ENCODE measurements around the gene CARMIL3. TPM values are rescaled to one million over a fixed set of nuclear protein-coding genes. Genes with fewer than 3 reads are reported as not detected.

Gene CARMIL3
- polyA plus RNA-seq, 1 donor from 2014 or later = 43.6 TPM

- Histone ChIP-seq H3K9ac (ENCODE audit: low read length) (no peak overlapping the region), H3K4me2 (ENCODE audit: low read length) (no peak overlapping the region), H4K20me1 (ENCODE audit: insufficient read depth) (no peaks in the 10 kb centered on the region), H3K9me2 (ENCODE audit: insufficient read depth, low read length) (no peaks in the 10 kb centered on the region), H3K79me2 (replicated peaks; ENCODE audit: insufficient read depth, low read length) (no peaks in the 10 kb centered on the region), H3K27me3 (ENCODE audit: insufficient read depth, low read depth, low read length) (no peaks in the 10 kb centered on the region), H3K9me3 (ENCODE audit: low read length) (no peaks in the 10 kb centered on the region), H3F3A (ENCODE audit: insufficient read depth, low read length, poor library complexity, severe bottlenecking) (no peaks in the 10 kb centered on the region), H3K27ac (ENCODE audit: low read length) (no peak overlapping the region), H2AFZ (ENCODE audit: low read depth, low read length) (no peak overlapping the region), H3K4me3 (ENCODE audit: low read length) (no peak overlapping the region), H3K36me3 (ENCODE audit: insufficient read depth, low read length) (no peaks in the 10 kb centered on the region)
- no peak for TF ChIP-seq EZH2 (IDR thresholded peaks at IDR 0.05; ENCODE audit: borderline replicate concordance, insufficient read depth, low read length, poor library complexity, severe bottlenecking)
- no peak for TF ChIP-seq MXI1 (conservative IDR thresholded peaks at IDR 0.05; ENCODE audit: poor library complexity, severe bottlenecking)
- no peak for TF ChIP-seq POLR2AphosphoS5 (IDR thresholded peaks at IDR 0.05)
- TF ChIP-seq REST (IDR thresholded peaks at IDR 0.05; ENCODE audit: borderline replicate concordance) = no peak
- TF ChIP-seq EP300 (conservative IDR thresholded peaks at IDR 0.05; ENCODE audit: poor library complexity, severe bottlenecking) = no peak
- TF ChIP-seq CTCF (IDR thresholded peaks at IDR 0.05; ENCODE audit: poor library complexity, severe bottlenecking) = no peak
- TF ChIP-seq SMC3 (conservative IDR thresholded peaks at IDR 0.05; ENCODE audit: poor library complexity) = no peak
- TF ChIP-seq TAF1 (IDR thresholded peaks at IDR 0.05; ENCODE audit: low read depth) = no peak
- TF ChIP-seq RAD21 (conservative IDR thresholded peaks at IDR 0.05) = no peak
Measured at GRCh38 chr14:24064091-24064795, 12.4 kb downstream of the CARMIL3 start.

GRCh38 chr14:24064856-24065255 lies 13.0 kb downstream of the CARMIL3 start:
- H3K36me3 ChIP-seq (ENCODE audit: insufficient read depth, low read length) = no peaks in the 10 kb centered on the region
- no peaks in the 10 kb centered on the region for H3K9me2 ChIP-seq (ENCODE audit: insufficient read depth, low read length)
- H3K27ac ChIP-seq (ENCODE audit: low read length) = no peak overlapping the region

More at GRCh38 chr14:24064856-24065255, 13.0 kb downstream of the CARMIL3 start:
- Histone ChIP-seq H3K79me2 (replicated peaks; ENCODE audit: insufficient read depth, low read length) (no peaks in the 10 kb centered on the region), H4K20me1 (ENCODE audit: insufficient read depth) (no peaks in the 10 kb centered on the region), H3F3A (ENCODE audit: insufficient read depth, low read length, poor library complexity, severe bottlenecking) (no peaks in the 10 kb centered on the region), H3K9ac (ENCODE audit: low read length) (no peak overlapping the region), H3K9me3 (ENCODE audit: low read length) (no peaks in the 10 kb centered on the region), H3K4me3 (ENCODE audit: low read length) (no peak overlapping the region), H2AFZ (ENCODE audit: low read depth, low read length) (no peak overlapping the region), H3K4me2 (ENCODE audit: low read length) (no peak overlapping the region), H3K27me3 (ENCODE audit: insufficient read depth, low read depth, low read length) (no peaks in the 10 kb centered on the region)
- TF ChIP-seq REST (IDR thresholded peaks at IDR 0.05; ENCODE audit: borderline replicate concordance) (no peak), TAF1 (IDR thresholded peaks at IDR 0.05; ENCODE audit: low read depth) (no peak), EZH2 (IDR thresholded peaks at IDR 0.05; ENCODE audit: borderline replicate concordance, insufficient read depth, low read length, poor library complexity, severe bottlenecking) (no peak), MXI1 (conservative IDR thresholded peaks at IDR 0.05; ENCODE audit: poor library complexity, severe bottlenecking) (no peak)

All from neural cell (in vitro differentiated cells).